Endodermal cell (in vitro differentiated cells): ENCODE results near the gene ADGRG6. TPM values are rescaled to one million over a fixed set of nuclear protein-coding genes. Genes with fewer than 3 reads are reported as not detected.

Experiments used
- DNase-seq: peaks from one replicate; pipeline ENCODE4 v3.0.0-alpha.2; 2017
- H3K27ac ChIP-seq: 2 replicates; pipeline ENCODE4 v1.5.1; 2013; ENCODE audit warnings: mild to moderate bottlenecking, low read depth, low read length, moderate library complexity
- H3K27me3 ChIP-seq: 2 replicates; pipeline ENCODE4 v1.6.1; 2013; ENCODE audit warnings: mild to moderate bottlenecking, low read length, moderate library complexity; ENCODE audit not compliant: insufficient read depth, control insufficient read depth, poor library complexity, severe bottlenecking
- H3K36me3 ChIP-seq: 2 replicates; pipeline ENCODE4 v1.7.0; 2013; ENCODE audit warnings: mild to moderate bottlenecking, low read length, moderate library complexity; ENCODE audit not compliant: control insufficient read depth, insufficient read depth
- H3K4me1 ChIP-seq: one replicate; pipeline ENCODE4 v1.7.0; 2013; ENCODE audit warnings: low read length; ENCODE audit not compliant: control insufficient read depth, insufficient read depth
- H3K4me3 ChIP-seq: 2 replicates; pipeline ENCODE4 v1.5.1; 2013; ENCODE audit warnings: mild to moderate bottlenecking, low read length, moderate library complexity
- H3K9ac ChIP-seq: 2 replicates; pipeline ENCODE4 v1.6.1; 2013; ENCODE audit warnings: mild to moderate bottlenecking, low read length, moderate library complexity; ENCODE audit not compliant: poor library complexity, severe bottlenecking; ENCODE audit errors: extremely low read depth
- H3K9me3 ChIP-seq: 2 replicates; pipeline ENCODE4 v1.6.1; 2013; ENCODE audit warnings: mild to moderate bottlenecking, low read length, moderate library complexity; ENCODE audit not compliant: control insufficient read depth
- H3K27ac Mint-ChIP-seq: 2 replicates; pipeline ENCODE4 v1.8.0; 2020; ENCODE audit warnings: mixed read lengths
- H3K27me3 Mint-ChIP-seq: 2 replicates; pipeline ENCODE4 v1.8.0; 2021; ENCODE audit warnings: mild to moderate bottlenecking, mixed read lengths; ENCODE audit not compliant: insufficient read depth
- H3K36me3 Mint-ChIP-seq: 2 replicates; pipeline ENCODE4 v1.8.0; 2020; ENCODE audit warnings: low read depth, mixed read lengths
- H3K4me1 Mint-ChIP-seq: 2 replicates; pipeline ENCODE4 v1.8.0; 2020; ENCODE audit warnings: mixed read lengths
- H3K4me3 Mint-ChIP-seq: 2 replicates; pipeline ENCODE4 v1.8.0; 2020; ENCODE audit warnings: mild to moderate bottlenecking, moderate library complexity, mixed read lengths
- H3K9me3 Mint-ChIP-seq: 2 replicates; pipeline ENCODE4 v1.8.0; 2020; ENCODE audit warnings: mild to moderate bottlenecking, mixed read lengths
- WGBS, 2 experiments: methylation state at CpG; one replicate each; pipeline versions ENCODE4 v1.1.5 to v1.1.7; 2013; ENCODE audit warnings: missing lambda C conversion rate in 2 of 2, mixed read lengths in 1 of 2; ENCODE audit not compliant: insufficient coverage in 1 of 2, insufficient read length in 1 of 2; 5-methylcytosine and 5-hydroxymethylcytosine counted together
- total RNA-seq, 2 donors: library from RNA; stranded (reverse); fragmentation: NEBNext Ultra II Directional in 1 of 2; extraction: Animal tissue kit (Norgen Biotek cat#: 25700) in 1 of 2; gene quantifications; 2 replicates in 1 of 2; 3 replicates in 1 of 2; pipeline ENCODE4 v1.2.1, GENCODE V29; 2021
- TF ChIP-seq, protein P1 (sequence below): fragments of 200-600 bp; sonication (generic); conservative IDR thresholded peaks from 2 replicates; pipeline ENCODE4 v1.5.0; 2021; ENCODE audit warnings: antibody characterized with exemption, mild to moderate bottlenecking

The ADGRG6 gene
- total RNA-seq, 2 donors from 2014 or later = 20.4 to 26.8 TPM

GRCh38 chr6:142300758-142301650, 803 bp upstream of the ADGRG6 start:
- Mint-ChIP-seq H3K4me3 (peak overlapping the region; percentile 66), H3K27me3 (peaks cover 27% of the 10 kb centered on the region), H3K9me3 (no peaks in the 10 kb centered on the region), H3K4me1 (peaks cover 23% of the 10 kb centered on the region), H3K27ac (no peak overlapping the region), H3K36me3 (no peaks in the 10 kb centered on the region)
- Histone ChIP-seq H3K9me3 (no peaks in the 10 kb centered on the region), H3K36me3 (no peaks in the 10 kb centered on the region), H3K4me1 (no peaks in the 10 kb centered on the region), H3K27ac (no peak overlapping the region), H3K27me3 (peaks cover 35% of the 10 kb centered on the region), H3K9ac (peak overlapping the region; percentile 22), H3K4me3 (peak overlapping the region; percentile 88)
- TF ChIP-seq, protein P1, sequence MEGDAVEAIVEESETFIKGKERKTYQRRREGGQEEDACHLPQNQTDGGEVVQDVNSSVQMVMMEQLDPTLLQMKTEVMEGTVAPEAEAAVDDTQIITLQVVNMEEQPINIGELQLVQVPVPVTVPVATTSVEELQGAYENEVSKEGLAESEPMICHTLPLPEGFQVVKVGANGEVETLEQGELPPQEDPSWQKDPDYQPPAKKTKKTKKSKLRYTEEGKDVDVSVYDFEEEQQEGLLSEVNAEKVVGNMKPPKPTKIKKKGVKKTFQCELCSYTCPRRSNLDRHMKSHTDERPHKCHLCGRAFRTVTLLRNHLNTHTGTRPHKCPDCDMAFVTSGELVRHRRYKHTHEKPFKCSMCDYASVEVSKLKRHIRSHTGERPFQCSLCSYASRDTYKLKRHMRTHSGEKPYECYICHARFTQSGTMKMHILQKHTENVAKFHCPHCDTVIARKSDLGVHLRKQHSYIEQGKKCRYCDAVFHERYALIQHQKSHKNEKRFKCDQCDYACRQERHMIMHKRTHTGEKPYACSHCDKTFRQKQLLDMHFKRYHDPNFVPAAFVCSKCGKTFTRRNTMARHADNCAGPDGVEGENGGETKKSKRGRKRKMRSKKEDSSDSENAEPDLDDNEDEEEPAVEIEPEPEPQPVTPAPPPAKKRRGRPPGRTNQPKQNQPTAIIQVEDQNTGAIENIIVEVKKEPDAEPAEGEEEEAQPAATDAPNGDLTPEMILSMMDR = no peak
- DNase-seq = peak; percentile 48
- 18% methylated on average over 22 to 31 of the region's 31 CpGs for WGBS, 2 experiments

- H3K4me1 Mint-ChIP-seq = peaks cover 38% of the 10 kb centered on the region
- H3K36me3 ChIP-seq = no peaks in the 10 kb centered on the region
- H3K4me3 ChIP-seq = peak overlapping the region; percentile 88
- peaks cover 6% of the 10 kb centered on the region for H3K4me1 ChIP-seq
- H3K36me3 Mint-ChIP-seq = no peaks in the 10 kb centered on the region
- no peak overlapping the region for H3K27ac ChIP-seq
- TF ChIP-seq, protein P1 = no peak
- H3K9me3 Mint-ChIP-seq = no peaks in the 10 kb centered on the region
- peaks cover 27% of the 10 kb centered on the region for H3K27me3 Mint-ChIP-seq
- H3K9me3 ChIP-seq = no peaks in the 10 kb centered on the region
- peaks cover 35% of the 10 kb centered on the region for H3K27me3 ChIP-seq
- DNase-seq = peak; percentile 56
- WGBS, 2 experiments = 69 to 85% methylated on average over 14 to 18 of the region's 18 CpGs
- no peak overlapping the region for H3K9ac ChIP-seq
- H3K27ac Mint-ChIP-seq = no peak overlapping the region
- H3K4me3 Mint-ChIP-seq = peak overlapping the region; percentile 66
These were observed 791 bp downstream of the ADGRG6 start for GRCh38 chr6:142302421-142303175.

DNA sequence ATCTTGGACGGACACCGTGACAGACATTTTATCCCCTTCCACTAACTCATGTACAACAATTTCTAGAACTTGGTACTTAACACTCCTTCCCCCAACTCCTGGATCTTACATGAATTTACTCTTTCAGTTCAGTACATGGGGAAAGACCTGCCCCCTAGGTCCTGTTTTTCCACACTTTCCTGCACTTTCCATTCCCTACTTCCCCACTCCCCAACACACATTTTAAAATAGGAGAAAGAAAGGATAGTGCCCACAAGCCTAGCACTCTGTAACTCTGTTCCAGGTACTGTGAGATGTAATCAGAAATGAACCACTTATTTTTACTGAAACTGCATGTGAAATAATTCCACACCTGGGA, 1.3 kb downstream of the ADGRG6 start:
- Histone ChIP-seq H3K36me3 (no peaks in the 10 kb centered on the region), H3K27me3 (peaks cover 35% of the 10 kb centered on the region), H3K4me1 (peaks cover 9% of the 10 kb centered on the region), H3K9me3 (no peaks in the 10 kb centered on the region), H3K9ac (no peak overlapping the region), H3K27ac (no peak overlapping the region), H3K4me3 (no peak overlapping the region)
- TF ChIP-seq, protein P1 = no peak
- DNase-seq = no peak
- Mint-ChIP-seq H3K36me3 (no peaks in the 10 kb centered on the region), H3K27ac (no peak overlapping the region), H3K4me3 (peak overlapping the region; percentile 66), H3K9me3 (no peaks in the 10 kb centered on the region), H3K27me3 (peaks cover 27% of the 10 kb centered on the region), H3K4me1 (peaks cover 40% of the 10 kb centered on the region)
- 72% methylated on average over 2 of the region's 2 CpGs; no CpG with 5 or more reads in 1 of the 2 experiments for WGBS, 2 experiments
